Neural progenitor cell (in vitro differentiated cells): ENCODE measurements around the gene SLC6A11.

Source experiments
- CTCF ChIP-seq: fragments of 200-600 bp; sonication (generic); IDR thresholded peaks from 2 replicates; pipeline ENCODE4 v1.5.1; 2017; ENCODE audit warnings: antibody characterized with exemption, mild to moderate bottlenecking
- EZH2 ChIP-seq: fragments of 200-600 bp; sonication (generic); IDR thresholded peaks from 2 replicates; pipeline ENCODE4 v1.6.1; 2017; ENCODE audit warnings: antibody characterized with exemption, mild to moderate bottlenecking, moderate library complexity
- EZH2phosphoT487 ChIP-seq: fragments of 200-600 bp; sonication (generic); IDR thresholded peaks from 2 replicates; pipeline ENCODE4 v1.6.1; 2017; ENCODE audit warnings: antibody characterized with exemption

GRCh38 chr3:10901296-10901945 is 85.4 kb downstream of the SLC6A11 start:
- no peak for TF ChIP-seq CTCF
- no peak for TF ChIP-seq EZH2phosphoT487
- TF ChIP-seq EZH2: no peak
